Measurements from ENCODE around the gene ATP2A3. TPM values are rescaled to one million over a fixed set of nuclear protein-coding genes. Genes with fewer than 3 reads are reported as not detected.

ATP2A3 gene
- total and polyA plus RNA-seq, 4 experiments from 2014 or later, result 34.4 to 177 (median 123) TPM

DNA sequence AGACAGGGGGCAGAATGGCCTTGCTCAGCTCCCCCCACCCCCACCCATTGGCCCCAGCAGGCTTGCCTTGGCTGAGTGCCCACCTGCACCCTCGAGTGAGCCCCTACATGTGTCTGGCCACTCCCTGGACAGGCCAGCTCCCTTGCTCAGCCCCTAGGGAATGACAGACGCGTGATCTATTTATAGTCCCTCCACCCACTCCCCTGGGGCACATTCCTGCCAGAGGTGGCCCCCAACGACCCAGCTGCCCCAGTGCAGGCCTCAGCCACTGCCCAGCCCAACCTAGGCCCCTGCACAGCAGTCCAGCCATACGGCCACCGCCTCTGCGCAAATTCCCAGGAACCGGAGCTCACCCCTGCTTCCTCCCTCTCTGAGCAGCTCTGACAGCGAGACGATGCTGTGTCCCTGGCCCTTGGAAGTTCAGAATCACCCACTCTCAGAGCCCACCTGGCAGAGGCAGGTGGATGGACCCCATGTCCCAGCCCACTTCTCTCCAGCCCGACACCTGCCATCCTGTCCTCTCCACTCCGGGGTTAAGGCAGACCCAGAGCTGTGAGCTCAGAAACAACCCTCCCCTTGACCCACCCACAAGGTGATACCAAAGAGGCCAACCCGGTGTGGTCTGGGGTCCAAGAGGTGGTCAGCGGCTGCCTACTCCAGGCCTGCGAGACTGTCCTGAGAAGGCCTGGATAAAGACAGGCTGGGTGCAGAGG lies 36.5 kb downstream of the ATP2A3 start:
- H3K4me3 ChIP-seq (ENCODE audit: low read length in 2 of 2), result no peak overlapping the region
- intact Hi-C loops (cut with micrococcal nuclease), result no loop called here
- ChIA-PET POLR2A (ENCODE audit: partially characterized antibody) (interaction anchor here (0.6 kb wide), 1 partner anchor 12 kb away, joined by 3 read pairs; no protein-coding TSS in a partner anchor), CTCF (ENCODE audit: partially characterized antibody) (interaction anchor here (2.8 kb wide), 1 partner anchor 14 kb away, joined by 7 read pairs; no protein-coding TSS in a partner anchor)
- Mint-ChIP-seq H3K4me1 (peaks cover 0 to 3% (median 0%) of the 10 kb centered on the region in 4 donors), H3K27ac (peak overlapping the region in 2 of 7 donors; percentile 18 to 35), H3K27me3 (no peaks in the 10 kb centered on the region), H3K4me3 (no peak overlapping the region), H3K9me3 (no peaks in the 10 kb centered on the region), H3K36me3 (peaks cover 34 to 58% of the 10 kb centered on the region in 2 donors)
- no peaks in the 10 kb centered on the region for H3K9me3 ChIP-seq (ENCODE audit: control insufficient read depth in 1 of 2, low read length in 2 of 2)
- H3K27ac ChIP-seq (ENCODE audit: low read depth, low read length), result no peak overlapping the region
- no peak for DNase-seq
- H3K27me3 ChIP-seq (ENCODE audit: insufficient read depth, low read length), result no peaks in the 10 kb centered on the region
- peaks cover 41% of the 10 kb centered on the region for H3K36me3 ChIP-seq (ENCODE audit: insufficient read depth, low read length)
- H3K4me1 ChIP-seq (ENCODE audit: insufficient read depth, low read length), result no peaks in the 10 kb centered on the region

DNA sequence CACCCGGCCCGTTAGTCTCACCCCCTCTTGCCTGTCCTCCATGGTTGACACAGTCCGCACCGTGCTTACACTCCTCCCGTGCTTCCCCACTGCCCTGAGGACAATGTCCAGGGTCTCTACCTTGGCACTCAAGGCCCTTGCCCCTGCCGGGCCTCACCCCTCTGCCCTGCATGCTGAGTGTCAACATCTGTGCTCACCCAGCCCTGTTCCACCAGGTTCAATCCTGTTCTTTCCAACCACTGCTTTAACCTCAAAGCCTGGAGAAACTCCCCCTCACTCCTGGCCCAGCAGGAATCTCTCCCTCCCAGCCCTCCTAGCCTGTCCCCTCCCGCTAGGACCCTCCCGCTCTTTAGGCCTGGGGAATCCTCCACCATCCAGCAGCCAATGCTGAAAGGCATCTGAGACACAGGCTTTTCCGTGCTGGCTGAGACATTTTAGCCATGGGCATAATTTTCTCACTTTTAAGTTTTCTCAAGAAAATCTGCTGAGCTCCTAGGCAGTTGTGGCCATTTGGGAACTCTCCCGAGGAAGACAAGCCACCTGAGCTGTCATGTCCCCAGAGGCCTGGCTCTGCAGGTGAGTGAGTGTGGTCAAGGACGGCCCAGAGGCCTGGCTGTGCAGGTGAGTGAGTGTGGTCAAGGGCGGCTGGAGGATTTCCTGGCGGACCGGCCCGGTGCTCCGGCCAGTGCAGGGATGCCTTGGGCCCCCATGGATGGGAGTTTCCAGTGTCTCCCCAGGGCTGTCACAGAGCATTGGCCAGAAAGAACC lies 37.2 kb downstream of the ATP2A3 start:
- Mint-ChIP-seq H3K4me3 (no peak overlapping the region), H3K36me3 (peaks cover 32 to 53% of the 10 kb centered on the region in 2 donors), H3K4me1 (peaks cover 0 to 4% (median 0%) of the 10 kb centered on the region in 4 donors), H3K27me3 (no peaks in the 10 kb centered on the region), H3K27ac (peak overlapping the region in 4 of 7 donors; percentile 36 to 74 (median 72)), H3K9me3 (no peaks in the 10 kb centered on the region)
- CTCF ChIA-PET (ENCODE audit: partially characterized antibody), result interaction anchor here (2.8 kb wide), 1 partner anchor 13 kb away, joined by 7 read pairs; no protein-coding TSS in a partner anchor
- Histone ChIP-seq H3K27me3 (ENCODE audit: insufficient read depth, low read length) (no peaks in the 10 kb centered on the region), H3K9me3 (ENCODE audit: control insufficient read depth in 1 of 2, low read length in 2 of 2) (no peaks in the 10 kb centered on the region), H3K27ac (ENCODE audit: low read depth, low read length) (no peak overlapping the region), H3K4me1 (ENCODE audit: insufficient read depth, low read length) (no peaks in the 10 kb centered on the region), H3K36me3 (ENCODE audit: insufficient read depth, low read length) (peaks cover 40% of the 10 kb centered on the region), H3K4me3 (ENCODE audit: low read length in 2 of 2) (no peak overlapping the region)
- POLR2A ChIA-PET (ENCODE audit: partially characterized antibody), result no interaction called here
- DNase-seq, result no peak
- intact Hi-C loops (cut with micrococcal nuclease), result no loop called here

DNA sequence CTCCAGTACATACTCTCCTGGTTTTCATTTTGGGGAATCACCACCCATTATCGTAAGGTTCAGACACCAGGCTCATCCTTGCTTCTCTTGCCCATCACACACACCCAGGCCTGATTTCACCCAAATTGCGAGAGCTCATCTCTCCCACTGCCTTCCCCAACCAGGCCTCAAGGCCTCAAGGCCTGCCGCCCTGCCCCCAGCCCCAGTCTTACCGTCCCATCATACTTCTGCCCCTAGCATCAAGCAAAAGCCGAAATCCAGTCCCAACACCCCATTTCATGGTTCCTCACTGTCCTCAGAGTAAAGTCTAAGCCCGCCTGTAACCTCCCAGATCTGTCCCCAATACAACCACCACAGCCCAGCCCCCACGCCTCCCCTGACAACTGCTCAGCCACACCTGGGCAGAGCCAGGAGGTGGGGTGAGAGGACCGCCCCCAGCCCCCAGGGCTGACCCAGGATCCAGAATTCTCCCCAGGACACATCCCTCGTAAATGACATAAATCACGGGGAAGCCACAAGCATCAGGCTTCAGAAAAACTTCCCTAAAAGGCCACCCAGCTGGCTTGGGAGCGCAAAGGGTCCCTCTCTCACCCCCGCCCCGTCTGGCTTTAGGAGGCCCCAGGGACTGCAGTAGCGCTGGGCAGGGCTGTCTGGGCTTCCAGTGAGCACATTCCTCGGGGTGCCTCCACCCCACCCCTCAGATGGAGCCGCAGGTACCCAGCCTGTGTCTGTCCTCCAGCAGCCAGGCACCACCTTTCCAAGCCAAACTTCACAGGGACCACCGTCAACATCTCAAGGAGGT lies 38.4 kb downstream of the ATP2A3 start:
- Histone ChIP-seq H3K36me3 (ENCODE audit: insufficient read depth, low read length) (peaks cover 38% of the 10 kb centered on the region), H3K4me3 (ENCODE audit: low read length in 2 of 2) (no peak overlapping the region), H3K9me3 (ENCODE audit: control insufficient read depth in 1 of 2, low read length in 2 of 2) (no peaks in the 10 kb centered on the region), H3K4me1 (ENCODE audit: insufficient read depth, low read length) (no peaks in the 10 kb centered on the region), H3K27me3 (ENCODE audit: insufficient read depth, low read length) (no peaks in the 10 kb centered on the region), H3K27ac (ENCODE audit: low read depth, low read length) (no peak overlapping the region)
- H3K27ac Mint-ChIP-seq, result peak overlapping the region in 2 of 7 donors; percentile 69 to 84
- intact Hi-C loops (cut with micrococcal nuclease), result no loop called here
- ChIA-PET CTCF (ENCODE audit: partially characterized antibody) (interaction anchor here (1.5 to 3.2 kb wide), 3 partner anchors 12 to 48 kb away, joined by 3 to 15 read pairs (median 7); no protein-coding TSS in a partner anchor), POLR2A (ENCODE audit: partially characterized antibody) (interaction anchor here (0.5 kb wide), 1 partner anchor 258 kb away, joined by 3 read pairs; no protein-coding TSS in a partner anchor)
- H3K27me3 Mint-ChIP-seq, result no peaks in the 10 kb centered on the region
- peaks cover 24 to 45% of the 10 kb centered on the region in 2 donors for H3K36me3 Mint-ChIP-seq
- peaks cover 0 to 4% (median 0%) of the 10 kb centered on the region in 4 donors for H3K4me1 Mint-ChIP-seq
- no peak overlapping the region for H3K4me3 Mint-ChIP-seq
- DNase-seq, result peak in 1 of 5 donors; percentile 6
- H3K9me3 Mint-ChIP-seq, result no peaks in the 10 kb centered on the region

DNA sequence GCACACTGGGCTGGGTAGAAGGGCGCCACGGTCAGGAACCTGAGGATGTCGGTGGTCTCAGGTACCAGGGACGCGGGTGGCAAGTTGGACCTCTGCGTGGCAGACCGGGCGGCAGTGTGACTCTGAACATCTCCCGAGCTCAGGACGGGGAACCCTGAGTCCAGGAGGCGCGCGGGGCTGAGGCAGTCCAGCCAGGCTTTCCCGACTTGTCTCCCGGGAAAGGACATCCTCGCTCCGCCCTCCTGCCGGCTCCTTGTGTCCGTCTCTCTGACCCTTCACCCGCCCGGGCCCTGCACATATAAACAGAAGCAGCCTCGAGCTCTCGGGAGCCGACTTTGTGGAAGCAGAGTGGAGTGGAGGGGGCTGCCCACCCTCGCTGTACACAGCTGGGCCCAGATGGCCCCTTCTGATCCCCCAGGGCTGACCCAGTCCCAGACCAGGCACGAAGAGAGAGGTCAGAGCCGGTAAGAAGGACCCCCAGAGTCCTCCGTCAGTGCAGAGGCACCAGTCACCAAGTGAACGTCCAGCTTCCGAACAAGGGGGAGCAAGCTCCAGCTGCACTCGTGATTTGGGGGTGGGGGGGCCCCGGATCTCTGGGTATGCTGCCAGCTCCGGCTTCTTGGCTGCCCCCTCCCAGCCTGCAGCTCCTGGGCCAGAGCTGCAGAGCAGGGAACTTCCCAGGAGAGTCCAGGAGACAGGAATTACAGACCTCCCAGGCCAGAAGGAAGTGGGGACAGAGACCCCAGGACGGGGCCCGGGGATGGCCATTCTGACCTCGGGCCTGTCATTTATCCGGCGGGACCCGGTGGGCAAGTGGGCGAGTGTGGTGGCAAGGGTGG lies 39.5 kb downstream of the ATP2A3 start:
- POLR2A ChIA-PET (ENCODE audit: partially characterized antibody), result interaction anchor here (0.8 to 1.0 kb wide), 2 partner anchors 38 to 40 kb away, joined by 3 to 4 read pairs; partner anchors contain the start of gene ATP2A3
- Mint-ChIP-seq H3K36me3 (peaks cover 22 to 42% of the 10 kb centered on the region in 2 donors), H3K27ac (peak overlapping the region in 2 of 7 donors; percentile 18 to 78), H3K9me3 (no peaks in the 10 kb centered on the region), H3K4me3 (no peak overlapping the region), H3K27me3 (no peaks in the 10 kb centered on the region), H3K4me1 (peaks cover 0 to 4% (median 0%) of the 10 kb centered on the region in 4 donors)
- peaks cover 29% of the 10 kb centered on the region for H3K36me3 ChIP-seq (ENCODE audit: insufficient read depth, low read length)
- DNase-seq, result peak in 1 of 5 donors; percentile 28
- intact Hi-C loops (cut with micrococcal nuclease), result no loop called here
- no peak overlapping the region for H3K4me3 ChIP-seq (ENCODE audit: low read length in 2 of 2)
- H3K4me1 ChIP-seq (ENCODE audit: insufficient read depth, low read length), result no peaks in the 10 kb centered on the region
- no peak overlapping the region for H3K27ac ChIP-seq (ENCODE audit: low read depth, low read length)
- no peaks in the 10 kb centered on the region for H3K9me3 ChIP-seq (ENCODE audit: control insufficient read depth in 1 of 2, low read length in 2 of 2)
- no peaks in the 10 kb centered on the region for H3K27me3 ChIP-seq (ENCODE audit: insufficient read depth, low read length)
- CTCF ChIA-PET (ENCODE audit: partially characterized antibody), result interaction anchor here (1.5 to 3.2 kb wide), 2 partner anchors 11 to 49 kb away, joined by 3 to 15 read pairs; no protein-coding TSS in a partner anchor

DNA sequence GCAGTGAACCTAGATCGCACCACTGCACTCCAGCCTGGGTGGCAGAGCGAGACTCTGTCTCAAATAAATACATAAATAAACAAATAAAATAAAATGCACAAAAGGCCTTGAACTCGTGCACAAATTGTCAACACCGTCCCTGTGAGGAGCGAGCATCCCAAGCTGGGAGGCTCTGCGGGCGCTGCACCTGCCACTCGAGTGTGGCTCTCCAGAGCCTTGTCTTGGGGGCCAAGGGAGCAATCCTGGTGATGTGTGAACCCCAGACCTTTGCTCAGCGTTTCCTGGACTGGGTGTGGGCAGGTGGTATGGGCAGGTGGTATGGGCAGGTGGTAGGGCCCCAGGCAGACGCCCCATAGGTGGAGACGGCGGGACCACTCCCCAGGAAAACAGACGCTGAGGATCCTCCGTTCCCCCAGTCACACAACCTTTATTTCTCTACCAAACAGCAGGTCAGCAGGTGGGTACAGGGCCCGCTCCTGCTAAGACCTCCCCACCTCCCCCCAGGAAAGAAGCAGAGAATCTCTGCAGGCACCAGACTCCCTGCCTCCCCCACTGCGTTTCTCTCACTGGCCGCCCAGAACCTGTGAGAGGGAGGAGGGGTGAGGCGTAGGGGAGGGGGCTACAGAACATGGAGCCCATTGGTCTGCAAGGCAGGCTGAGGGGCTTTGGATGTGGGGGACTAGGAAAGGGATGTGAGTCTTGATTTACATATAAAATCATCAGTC lies 40.6 kb downstream of the ATP2A3 start:
- CTCF ChIA-PET (ENCODE audit: partially characterized antibody), result interaction anchor here (3.2 kb wide), 1 partner anchor 10 kb away, joined by 15 read pairs; no protein-coding TSS in a partner anchor
- Histone ChIP-seq H3K27ac (ENCODE audit: low read depth, low read length) (no peak overlapping the region), H3K4me1 (ENCODE audit: insufficient read depth, low read length) (no peaks in the 10 kb centered on the region), H3K27me3 (ENCODE audit: insufficient read depth, low read length) (no peaks in the 10 kb centered on the region), H3K36me3 (ENCODE audit: insufficient read depth, low read length) (peaks cover 18% of the 10 kb centered on the region), H3K9me3 (ENCODE audit: control insufficient read depth in 1 of 2, low read length in 2 of 2) (no peaks in the 10 kb centered on the region), H3K4me3 (ENCODE audit: low read length in 2 of 2) (no peak overlapping the region)
- intact Hi-C loops (cut with micrococcal nuclease), result no loop called here
- no peaks in the 10 kb centered on the region for H3K9me3 Mint-ChIP-seq
- POLR2A ChIA-PET (ENCODE audit: partially characterized antibody), result interaction anchor here (1.0 to 1.1 kb wide), 2 partner anchors 39 to 42 kb away, joined by 3 to 4 read pairs; no protein-coding TSS in a partner anchor
- H3K27me3 Mint-ChIP-seq, result no peaks in the 10 kb centered on the region
- peaks cover 0 to 4% (median under 1%) of the 10 kb centered on the region in 4 donors for H3K4me1 Mint-ChIP-seq
- peaks cover 19 to 37% of the 10 kb centered on the region in 2 donors for H3K36me3 Mint-ChIP-seq
- peak overlapping the region in 2 of 7 donors; percentile 53 for H3K27ac Mint-ChIP-seq
- peak in 1 of 5 donors; percentile 9 for DNase-seq
- no peak overlapping the region for H3K4me3 Mint-ChIP-seq
